SW480 (cell line): ENCODE measurements around the gene SMC1B.

ENCODE experiments used
- DNase-seq: peaks from one replicate; pipeline ENCODE4 v3.0.0-alpha.2; 2016; ENCODE audit warnings: low spot score

SMC1B gene

DNA sequence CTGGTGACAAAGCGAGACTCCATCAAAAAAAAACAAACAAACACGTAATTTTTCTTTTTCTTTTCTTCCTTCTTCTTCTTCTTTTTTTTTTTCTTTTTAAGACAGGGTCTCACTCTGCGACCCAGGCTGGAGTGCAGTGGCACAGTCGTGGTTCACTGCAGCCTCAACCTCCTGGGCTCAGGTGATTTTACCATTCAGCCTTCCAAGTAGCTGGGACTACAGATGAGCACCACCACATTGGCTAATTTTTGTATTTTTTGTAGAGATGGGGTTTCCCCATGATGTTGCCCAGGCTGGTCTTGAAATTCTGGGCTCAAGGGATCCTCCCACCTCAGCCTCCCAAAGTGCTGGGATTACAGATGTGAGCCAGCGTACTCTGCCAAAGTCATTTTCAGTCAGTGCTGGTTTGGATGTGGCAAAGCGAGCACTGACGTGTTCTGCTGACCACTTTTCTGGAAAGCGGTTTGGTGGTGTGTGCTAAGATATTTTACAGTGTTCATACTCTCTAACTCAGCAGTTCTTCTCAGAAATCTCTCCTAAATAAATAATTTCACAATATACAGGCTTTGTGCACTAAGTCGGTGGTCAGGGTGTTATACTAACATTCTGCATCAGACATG, 92.9 kb downstream of the SMC1B start:
- no peak for DNase-seq

DNA sequence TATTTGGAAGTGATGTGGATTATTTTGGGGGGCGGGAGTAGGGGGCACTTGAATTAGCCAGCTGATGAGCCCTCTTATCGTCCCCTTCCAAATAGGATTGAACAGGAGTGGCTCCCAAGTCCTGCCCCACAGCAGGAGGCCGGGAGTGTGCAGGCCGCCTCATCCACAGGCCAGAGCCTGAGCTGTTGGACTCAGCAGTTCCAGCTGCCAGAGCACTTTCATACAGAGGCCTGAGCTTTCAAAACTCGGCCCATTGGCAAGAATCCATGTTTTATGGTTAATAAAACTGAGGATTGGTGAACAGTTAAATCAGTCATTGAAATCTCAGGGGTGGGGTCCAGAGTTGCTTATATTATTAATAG, 94.1 kb downstream of the SMC1B start:
- no peak for DNase-seq

DNA sequence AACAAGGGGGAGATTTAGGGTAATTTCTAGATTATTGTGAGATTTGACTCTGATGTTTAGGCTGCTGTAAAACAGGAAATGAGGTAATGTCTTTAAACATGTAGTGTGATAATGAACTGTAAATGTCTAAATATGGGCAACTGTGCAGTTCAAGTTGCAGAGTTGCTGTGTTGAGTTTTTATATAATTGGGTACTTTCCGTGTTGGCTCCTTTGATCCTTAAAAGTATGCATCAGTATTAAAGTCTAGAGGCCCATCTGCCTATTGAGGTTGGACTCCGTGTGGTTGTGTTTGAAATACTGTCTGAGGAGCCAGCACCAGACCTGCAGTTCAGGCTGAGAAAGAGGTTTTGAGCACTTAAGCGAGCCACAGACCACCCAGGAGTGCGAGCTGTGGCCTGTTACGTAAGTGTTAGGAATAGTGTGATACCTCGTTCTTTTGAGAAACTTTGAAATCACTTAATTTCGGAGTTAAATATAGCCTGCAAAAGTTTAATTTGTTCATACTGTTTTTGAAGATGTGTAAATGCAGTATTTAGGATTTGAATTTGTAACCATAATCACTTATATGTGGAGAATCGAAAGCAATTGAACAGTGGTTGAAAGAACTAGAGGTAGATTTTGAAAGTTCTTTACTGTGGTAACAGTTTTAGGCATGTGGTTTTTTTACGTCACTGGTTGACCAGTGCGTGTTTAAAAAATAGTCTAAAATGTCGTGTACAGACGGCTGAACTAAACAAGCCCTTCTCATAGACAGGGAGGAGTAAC, 94.7 kb downstream of the SMC1B start:
- no peak for DNase-seq

DNA sequence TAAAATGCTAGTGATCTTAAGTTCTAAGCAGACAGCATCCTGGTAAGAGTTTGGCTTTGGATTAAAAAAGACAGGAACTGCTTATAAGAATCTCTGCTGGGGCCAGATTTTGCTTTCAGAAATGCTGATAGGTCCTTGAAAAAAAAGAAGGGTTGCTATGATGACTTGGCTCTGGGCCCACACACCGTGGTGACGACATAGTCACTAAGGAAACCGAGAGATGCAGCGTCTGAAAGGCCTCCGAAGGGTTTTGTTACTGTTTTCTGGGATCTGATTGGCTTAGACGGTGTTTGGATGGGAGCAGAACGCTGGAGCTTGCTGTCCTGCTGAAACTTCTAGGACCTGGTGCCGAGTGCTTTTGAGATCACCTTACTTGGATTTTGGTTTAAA, 95.2 kb downstream of the SMC1B start:
- DNase-seq, result no peak

DNA sequence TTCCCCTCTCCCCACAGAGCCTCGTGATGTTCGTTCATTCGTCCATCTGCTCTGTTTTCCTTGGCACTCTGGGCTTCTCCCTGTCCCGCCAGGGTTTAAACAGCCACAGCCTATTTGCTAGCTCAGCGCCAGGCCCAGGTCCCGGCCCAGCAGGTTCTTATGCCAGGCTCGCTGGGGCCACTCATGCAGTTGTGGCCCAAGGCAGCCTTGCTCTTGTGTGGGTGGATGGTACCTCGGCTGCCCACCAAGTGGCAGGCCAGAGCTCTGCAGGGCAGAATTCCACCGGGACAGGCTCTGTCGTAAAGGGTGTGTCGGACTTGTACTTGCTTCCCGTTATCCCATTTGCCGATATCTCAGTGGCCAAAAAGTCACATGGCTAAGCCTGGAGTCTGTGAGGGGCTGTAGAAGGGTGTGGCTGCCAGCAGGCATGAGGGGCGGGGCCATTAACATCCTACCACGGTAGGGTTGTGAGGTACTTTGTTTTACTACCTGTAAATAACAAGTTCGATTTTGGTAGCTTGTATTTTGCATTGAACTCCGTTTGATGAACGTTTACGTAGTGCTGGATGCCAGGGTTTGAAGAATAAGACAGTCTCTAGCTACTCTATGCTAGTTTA, 95.7 kb downstream of the SMC1B start:
- peak; percentile 74 for DNase-seq

DNA sequence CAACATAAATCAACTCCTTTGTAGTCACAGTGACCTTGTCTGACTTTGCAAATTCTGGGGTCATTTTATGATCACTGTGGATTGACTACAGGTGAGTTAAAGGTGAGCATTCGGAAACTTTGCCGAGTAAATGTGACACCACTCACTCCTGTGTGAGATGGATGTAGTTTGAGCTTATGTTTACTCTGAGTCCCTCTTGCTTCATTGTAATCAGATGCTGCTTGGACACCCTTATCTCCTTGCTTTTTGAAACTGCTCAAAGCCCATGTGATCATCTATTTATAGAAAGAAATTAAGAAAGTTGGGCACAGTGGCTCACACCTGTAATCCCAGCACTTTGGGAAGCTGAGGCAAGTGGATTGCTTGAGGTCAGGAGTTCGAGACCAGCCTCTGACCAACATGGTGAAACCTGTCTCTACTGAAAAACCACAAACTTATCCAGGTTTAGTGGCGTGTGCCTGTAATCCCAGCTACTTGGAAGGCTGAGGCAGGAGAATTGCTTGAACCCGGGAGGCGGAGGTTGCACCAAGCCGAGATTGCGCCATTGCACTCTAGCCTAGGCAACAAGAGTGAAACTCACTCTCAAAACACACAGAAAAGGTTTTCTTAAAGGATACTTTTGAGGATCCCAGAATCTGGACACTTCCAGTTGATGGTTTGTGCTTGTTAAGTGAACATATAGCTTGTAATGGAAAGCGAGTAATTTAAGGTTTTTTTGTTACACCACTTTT, 96.4 kb downstream of the SMC1B start:
- DNase-seq, result no peak

DNA sequence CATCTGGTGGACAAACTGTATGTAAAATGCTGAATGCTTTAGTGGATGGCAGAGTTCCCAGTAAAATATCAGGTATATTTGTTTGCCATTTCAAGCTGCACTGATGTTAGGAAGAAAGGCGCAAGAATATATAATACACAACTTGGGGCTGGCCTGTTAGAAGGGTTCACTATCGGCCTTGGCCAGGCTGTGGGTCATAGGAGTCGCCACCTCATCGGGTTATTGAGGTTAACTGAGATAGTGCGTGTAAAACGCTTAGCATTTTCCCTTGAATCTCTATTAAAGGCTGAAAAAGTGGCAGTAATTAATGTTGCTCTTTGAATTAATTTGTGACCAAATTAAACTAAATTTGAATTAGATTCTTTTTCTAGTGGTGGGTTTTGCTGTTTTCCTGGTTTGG, 98.6 kb downstream of the SMC1B start:
- no peak for DNase-seq

DNA sequence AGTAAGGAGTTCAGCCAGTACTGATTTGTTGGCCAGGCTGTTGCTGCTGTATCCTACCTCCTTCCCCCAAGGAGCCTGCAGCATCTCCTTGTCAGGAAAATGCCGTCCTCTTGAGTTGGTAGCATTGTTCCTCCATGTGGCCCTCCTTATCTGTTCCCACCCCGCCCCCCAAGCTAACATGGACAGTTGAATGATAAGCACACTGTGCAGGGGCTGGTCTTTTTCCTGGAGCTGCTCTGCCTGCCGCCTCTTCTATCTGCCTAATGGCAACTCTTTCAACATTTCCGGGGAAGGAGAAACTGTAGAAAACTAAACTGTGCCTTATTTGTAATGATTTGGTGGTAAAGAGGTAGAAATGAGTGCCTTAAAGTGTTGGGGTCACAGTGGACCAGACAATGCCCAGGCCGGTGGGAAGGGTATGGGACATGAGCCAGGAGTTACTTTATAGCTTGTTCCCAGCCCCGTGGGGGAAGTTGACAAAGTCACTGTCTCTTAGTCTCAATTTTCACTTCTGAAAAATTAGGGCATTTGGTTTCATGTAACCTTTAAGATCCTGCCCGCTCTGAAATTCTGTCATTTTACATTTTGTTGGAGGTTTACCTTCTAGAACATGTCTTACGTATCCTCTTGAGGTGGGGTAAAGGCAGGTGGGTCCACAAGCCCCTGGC, 99.2 kb downstream of the SMC1B start:
- DNase-seq, result no peak

DNA sequence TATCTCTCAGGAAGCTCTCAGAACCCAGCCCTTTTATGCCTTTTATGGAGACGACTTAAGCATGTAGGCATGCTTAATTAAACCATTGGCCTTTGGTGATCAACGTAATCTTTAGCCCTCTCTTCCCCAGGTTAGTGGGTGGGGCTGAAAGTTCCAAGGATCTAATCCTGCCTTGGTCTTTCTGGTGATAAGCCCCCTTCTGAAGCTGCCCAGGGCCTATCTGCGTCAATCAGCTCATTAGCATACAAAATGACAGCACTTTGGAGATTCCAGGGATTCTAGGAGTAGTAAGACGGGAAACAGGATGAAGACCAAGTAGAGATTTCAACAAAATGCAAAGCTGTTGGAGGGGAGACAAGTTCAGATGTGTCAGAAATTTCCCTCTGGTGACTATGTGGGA, 100.5 kb downstream of the SMC1B start:
- no peak for DNase-seq

DNA sequence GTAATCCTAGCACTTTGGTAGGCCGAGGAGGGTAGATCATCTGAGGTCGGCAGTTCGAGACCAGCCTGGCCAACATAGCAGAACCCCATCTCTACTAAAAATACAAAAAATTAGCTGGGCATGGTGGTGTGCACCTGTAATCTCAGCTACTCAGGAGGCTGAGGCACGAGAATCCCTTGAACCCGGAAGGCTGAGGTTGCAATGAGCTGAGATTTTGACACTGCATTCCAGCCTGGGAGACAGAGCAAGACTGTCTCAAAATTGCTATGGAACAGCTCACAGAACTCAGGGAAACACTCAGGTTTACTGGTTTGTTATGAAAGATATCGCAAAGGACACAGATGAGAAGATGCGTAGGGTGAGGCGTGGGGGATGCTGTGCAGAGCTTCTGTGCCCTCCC, 101.0 kb downstream of the SMC1B start:
- no peak for DNase-seq

DNA sequence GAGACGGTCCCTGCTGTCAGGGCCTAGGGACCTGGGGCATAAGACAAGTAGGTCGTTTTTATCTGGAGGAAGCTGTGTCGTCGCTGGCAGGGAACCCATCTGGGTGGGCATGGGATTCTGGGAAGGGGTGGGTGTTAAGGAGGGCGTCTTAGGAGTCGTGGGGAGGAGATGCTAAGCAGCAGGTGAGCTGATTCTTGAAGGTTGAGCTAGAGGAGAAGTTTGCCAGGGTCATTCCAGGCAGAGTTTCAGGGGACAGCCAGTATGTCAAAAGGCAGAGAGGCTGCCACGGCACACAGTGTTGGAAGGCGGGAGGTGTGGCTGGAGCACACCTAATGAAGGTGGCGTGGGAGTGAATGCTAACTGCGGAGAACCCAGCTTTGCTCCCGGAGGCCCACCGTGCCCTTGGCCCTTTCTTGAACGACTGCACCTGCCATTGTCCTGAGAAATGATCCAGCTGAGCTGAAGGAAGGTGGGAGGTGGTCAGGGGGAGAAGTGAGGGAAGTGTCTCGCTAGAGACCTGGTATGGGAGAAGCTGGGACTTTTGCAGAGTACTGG, 102.3 kb downstream of the SMC1B start:
- no peak for DNase-seq

DNA sequence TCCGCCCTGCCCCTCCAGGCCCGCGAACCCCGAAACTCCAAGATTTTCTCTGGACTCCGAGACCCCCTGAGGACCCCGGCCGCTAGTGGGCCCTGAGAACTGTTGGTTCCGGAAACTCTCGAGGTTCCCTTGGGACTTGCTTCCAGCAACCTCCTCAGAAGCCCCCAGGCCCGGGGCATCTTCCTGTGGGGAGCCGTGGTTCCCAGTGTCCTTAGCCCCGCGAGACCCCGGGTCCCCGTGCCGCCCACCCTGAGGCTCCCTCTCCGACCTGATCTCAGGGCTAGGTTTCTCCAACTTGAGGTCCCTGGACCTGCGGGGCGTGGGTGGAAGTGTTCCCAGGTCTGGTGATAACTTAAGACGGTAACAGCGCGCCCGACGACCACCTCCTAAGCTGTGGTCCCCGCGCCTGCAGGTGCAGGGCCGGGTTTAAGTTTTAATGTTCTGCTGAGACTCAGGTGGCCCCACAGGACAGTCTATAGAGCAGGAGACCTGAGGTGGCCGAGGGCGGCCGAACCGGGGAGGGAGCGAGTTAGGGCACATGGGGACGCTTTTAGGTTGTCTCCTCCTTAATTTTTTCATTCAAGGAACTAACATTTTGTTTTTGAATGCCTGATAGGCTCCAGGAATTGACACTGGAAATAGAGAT, 102.9 kb downstream of the SMC1B start:
- no peak for DNase-seq

DNA sequence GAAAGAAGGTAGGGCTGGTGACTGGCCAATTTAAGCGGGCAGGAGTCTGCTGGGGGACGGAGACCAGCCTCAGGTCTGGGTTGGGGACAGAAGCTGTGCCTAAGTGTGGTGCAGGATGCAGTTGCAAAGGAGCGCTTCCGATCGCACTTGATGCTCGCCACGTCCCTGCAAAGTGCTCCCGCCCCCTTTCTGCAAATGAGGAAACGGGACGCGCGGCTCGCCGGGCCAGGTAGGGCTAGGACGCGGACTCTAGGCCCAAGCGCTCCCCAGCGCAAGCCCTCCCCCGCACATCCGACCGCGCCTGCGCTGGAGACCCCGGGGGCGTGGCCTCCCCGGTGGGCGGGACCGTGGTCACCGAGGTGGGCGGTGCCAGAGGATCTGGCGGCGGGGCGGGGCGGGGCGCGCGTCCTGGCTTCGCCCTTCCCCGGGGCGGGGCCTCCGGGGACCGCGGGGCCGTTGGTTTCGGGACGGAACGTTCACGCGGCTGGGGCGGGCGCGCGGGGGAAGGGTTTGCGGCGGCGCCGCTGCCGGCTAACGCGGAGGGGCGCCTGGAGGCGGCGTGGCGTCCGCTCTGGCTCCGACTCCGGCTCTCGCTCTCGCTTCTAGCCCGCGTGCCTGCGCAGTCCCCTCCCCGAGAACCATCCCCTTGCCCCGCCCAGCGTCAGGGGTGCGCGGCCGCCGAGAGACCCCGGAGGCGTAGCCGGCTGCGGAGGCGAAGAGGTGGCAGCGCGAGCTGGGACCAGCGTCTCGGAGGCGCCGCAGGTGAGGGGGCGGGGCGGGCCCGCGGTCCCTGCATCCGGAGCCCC, 103.8 kb downstream of the SMC1B start, which contains the start of gene FAM118A:
Gene FAM118A (plus strand): TSS at position 513 of the 806 bp plus-strand sequence. CDS start 12,446 bp downstream, outside the sequence.
- peak; percentile 88 for DNase-seq

DNA sequence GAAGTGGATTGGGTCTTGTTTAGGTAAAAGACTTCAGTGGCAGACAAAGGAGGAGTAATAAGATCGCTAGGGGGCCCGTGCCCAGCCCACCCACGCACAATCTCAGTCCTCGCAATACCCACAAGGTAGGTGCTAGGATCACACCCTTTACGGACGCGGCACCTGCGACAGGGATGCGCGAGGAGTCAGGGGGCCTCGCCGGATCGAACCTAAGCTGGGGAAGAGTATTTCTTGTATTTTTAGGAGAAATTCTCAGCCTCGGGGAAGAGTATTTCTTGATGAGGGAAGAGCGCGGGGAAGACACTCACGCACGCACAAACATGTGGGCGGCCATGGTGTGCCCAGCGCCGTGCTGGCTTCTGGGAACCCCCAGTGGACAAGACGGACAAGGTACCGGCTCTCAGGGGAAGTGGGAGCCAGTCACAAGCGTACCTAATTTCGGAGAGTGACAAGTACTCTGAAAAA, 104.4 kb downstream of the SMC1B start:
- DNase-seq, result peak; percentile 68

DNA sequence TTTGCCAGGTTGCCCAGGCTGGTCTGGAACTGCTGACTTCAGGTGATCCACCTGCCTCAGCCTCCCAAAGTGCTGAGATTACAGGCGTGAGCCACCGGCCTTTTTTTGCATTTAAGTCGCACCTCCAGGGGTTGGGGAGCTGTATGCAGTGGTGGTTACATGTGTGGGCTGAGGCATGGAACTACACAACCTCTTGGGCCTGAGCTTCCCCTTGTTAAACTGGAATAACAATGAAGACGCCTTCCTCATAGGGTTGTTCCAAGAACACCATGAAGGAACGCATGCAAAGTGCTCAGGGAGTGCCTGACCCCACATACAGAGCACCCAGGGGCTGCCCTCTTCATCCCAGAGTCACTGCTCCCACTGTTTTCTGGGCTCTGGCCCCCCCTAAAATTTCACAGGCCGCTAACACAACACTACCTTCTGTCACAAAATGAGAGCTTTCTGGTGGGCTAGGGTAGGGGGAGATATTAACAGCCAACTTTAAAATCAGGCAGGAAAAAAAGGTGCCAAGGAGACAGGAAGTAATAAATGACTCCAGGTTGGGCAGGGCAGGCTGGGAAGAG, 104.9 kb downstream of the SMC1B start:
- DNase-seq, result no peak

DNA sequence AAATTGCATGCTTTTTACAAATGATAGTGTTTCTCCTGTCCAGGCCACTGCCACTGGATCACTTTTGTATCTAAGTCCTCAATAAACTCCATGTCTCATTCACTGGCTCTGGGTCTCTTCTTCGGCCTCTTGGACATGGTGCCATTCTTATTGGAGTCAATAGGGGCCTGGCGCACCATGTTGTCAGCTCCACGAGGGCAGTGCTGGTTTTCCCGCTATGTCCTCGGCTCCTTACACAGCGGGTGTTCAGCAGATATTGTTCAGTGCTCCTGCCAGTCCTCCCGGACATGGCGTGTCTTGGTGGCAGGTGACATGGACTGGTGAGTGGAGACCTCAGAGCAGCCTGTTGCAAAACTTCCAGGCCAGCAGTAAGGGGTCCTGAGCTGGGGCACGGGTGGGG, 107.3 kb downstream of the SMC1B start:
- DNase-seq, result no peak

DNA sequence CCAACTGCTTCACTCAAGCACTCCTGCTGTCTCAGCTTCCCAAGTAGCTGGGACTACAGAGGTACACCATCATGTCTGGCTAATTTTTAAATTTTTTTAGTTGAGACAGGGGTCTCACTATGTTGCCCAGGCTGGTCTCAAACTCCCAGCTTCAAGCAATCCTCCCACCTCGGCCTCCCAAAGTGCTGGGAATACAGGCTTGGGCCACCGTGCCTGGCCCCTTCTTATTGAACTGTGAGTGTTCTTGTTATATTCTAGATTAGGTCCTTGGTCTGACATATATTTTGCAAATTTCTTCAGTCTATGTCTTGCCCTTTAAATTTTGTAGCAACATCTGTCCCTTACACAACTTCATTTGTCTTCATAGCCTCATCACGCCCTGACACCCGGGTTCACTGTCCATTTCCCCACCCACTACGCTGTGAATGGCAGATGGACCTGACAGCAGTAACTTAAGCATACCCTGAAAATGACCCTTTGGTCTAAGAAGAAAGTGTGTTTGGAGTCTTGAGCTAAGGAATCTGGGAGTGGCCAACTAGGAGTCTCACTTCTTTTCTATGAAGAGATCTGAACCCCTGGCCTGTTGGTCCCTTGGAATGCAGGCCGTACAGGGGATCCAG, 107.8 kb downstream of the SMC1B start:
- peak; percentile 39 for DNase-seq

DNA sequence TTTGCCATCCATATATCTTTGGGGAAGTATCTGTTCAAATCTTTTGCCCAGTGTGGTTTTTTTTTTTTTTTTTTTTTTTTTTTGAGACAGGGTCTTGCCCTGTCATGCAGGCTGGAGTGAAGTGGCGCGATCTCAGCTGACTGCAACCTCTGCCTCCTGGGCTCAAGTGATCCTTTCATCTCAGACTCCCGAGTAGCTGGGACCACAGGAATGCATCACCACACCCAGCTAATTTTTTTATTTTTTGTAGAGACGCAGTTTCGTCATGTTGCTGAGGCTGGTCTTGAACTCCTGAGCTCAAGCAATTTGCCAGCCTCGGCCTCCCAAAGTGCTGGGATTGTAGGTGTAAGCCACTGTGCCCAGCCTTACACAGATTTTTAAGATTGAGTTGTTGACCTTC, 108.4 kb downstream of the SMC1B start:
- DNase-seq, result peak; percentile 73

DNA sequence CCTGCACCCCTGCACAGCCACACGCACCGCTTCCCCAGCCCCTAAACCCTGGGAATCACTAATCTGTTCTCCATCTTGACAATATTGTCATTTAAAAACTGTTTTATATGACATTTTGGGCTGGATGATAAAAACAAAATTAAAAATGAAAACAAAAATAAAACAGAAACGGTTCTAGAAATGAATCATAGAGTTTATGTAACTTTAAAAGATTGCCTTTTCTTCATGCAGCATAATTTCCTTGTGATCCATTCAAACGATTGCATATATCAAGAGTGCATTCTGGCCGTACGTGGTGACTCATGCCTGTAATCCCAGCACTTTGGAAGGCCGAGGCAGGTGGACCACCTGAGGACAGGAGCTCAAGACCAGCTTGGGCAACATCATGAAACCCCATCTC, 110.2 kb downstream of the SMC1B start:
- no peak for DNase-seq

DNA sequence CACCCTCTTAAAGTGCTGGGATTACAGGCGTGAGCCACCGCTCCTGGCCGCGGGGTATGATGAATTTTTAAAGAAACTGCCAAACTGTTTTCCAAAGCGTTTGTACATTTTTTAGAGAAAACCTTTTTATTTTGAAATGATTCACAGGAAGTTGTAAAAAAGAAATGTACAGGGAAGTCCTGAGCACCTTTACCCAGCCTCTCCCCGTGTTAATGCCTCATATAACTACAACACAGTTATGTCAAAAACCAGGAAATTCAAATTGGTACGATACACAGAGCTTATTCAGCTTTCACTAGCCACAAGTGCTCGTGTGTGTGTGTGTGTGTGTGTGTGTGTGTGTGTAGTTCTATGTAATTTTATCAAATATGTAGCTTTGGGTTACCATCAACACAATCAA, 110.6 kb downstream of the SMC1B start:
- DNase-seq, result no peak
